OCI-LY7 (cell line): ENCODE results near the gene MGAT5B.

Source experiments
- CTCF ChIP-seq: fragments of 200-600 bp; sonication (generic); conservative IDR thresholded peaks from 2 replicates; pipeline ENCODE4 v1.5.1; 2014; ENCODE audit warnings: mild to moderate bottlenecking, antibody characterized with exemption, low read length, moderate library complexity, mixed read lengths
- EZH2phosphoT487 ChIP-seq: fragments of 200-600 bp; sonication (generic); IDR thresholded peaks from 2 replicates; pipeline ENCODE4 v1.6.1; 2018; ENCODE audit warnings: low read depth, borderline replicate concordance, mild to moderate bottlenecking, mixed run types, antibody characterized with exemption, low read length, moderate library complexity, mixed read lengths

GRCh38 chr17:76946772-76947135, 78.5 kb downstream of the MGAT5B start:
- no peak for TF ChIP-seq EZH2phosphoT487
- no peak for TF ChIP-seq CTCF
